Cardiac muscle cell (in vitro differentiated cells and primary cell): ENCODE measurements around the gene TRIOBP. TPM values are rescaled to one million over a fixed set of nuclear protein-coding genes. Genes with fewer than 3 reads are reported as not detected.

Source experiments
- DNase-seq, 2 donors: peaks; one replicate each; pipeline versions ENCODE4 v3.0.0 to v3.0.0-alpha.2; 2010 to 2017; ENCODE audit warnings: low read depth in 1 of 2, low spot score in 1 of 2
- H3K27ac ChIP-seq: fragments of 200-600 bp; sonication (generic); 2 replicates; pipeline ENCODE4 v1.5.1; 2016
- H3K27me3 ChIP-seq: fragments of 200-600 bp; sonication (generic); 2 replicates; pipeline ENCODE4 v1.6.0; 2016; ENCODE audit warnings: control low read depth
- H3K36me3 ChIP-seq: fragments of 200-600 bp; sonication (generic); 2 replicates; pipeline ENCODE4 v1.5.1; 2016; ENCODE audit warnings: control low read depth
- H3K4me1 ChIP-seq: fragments of 200-600 bp; sonication (generic); 2 replicates; pipeline ENCODE4 v1.8.1; 2017; ENCODE audit warnings: low read depth, mild to moderate bottlenecking, mixed run types
- H3K4me3 ChIP-seq: fragments of 200-600 bp; sonication (generic); 2 replicates; pipeline ENCODE4 v1.5.1; 2016; ENCODE audit warnings: mild to moderate bottlenecking
- H3K9me3 ChIP-seq: fragments of 200-600 bp; sonication (generic); 2 replicates; pipeline ENCODE4 v1.5.1; 2017; ENCODE audit warnings: low read depth, mild to moderate bottlenecking, control low read depth
- polyA plus RNA-seq: library from polyadenylated mRNA; unstranded; fragments of >200 nt; fragmentation: Nextera tagmentation; extraction: Ambion mirVana; gene quantifications from 2 replicates; pipeline ENCODE4 v1.2.1, GENCODE V29; 2016
- total RNA-seq: library from RNA; depleted of rRNA; stranded (reverse); fragments of >200 nt; gene quantifications from 2 replicates; pipeline ENCODE4 v1.2.3, GENCODE V29; 2016
- TF ChIP-seq, protein P1 (sequence below): IDR thresholded peaks from 2 replicates; pipeline ENCODE4 v1.5.1; 2012; ENCODE audit warnings: low read depth, mild to moderate bottlenecking, low read length

TRIOBP gene
- total and polyA plus RNA-seq, 2 experiments from 2014 or later: 150 to 202 TPM

DNA sequence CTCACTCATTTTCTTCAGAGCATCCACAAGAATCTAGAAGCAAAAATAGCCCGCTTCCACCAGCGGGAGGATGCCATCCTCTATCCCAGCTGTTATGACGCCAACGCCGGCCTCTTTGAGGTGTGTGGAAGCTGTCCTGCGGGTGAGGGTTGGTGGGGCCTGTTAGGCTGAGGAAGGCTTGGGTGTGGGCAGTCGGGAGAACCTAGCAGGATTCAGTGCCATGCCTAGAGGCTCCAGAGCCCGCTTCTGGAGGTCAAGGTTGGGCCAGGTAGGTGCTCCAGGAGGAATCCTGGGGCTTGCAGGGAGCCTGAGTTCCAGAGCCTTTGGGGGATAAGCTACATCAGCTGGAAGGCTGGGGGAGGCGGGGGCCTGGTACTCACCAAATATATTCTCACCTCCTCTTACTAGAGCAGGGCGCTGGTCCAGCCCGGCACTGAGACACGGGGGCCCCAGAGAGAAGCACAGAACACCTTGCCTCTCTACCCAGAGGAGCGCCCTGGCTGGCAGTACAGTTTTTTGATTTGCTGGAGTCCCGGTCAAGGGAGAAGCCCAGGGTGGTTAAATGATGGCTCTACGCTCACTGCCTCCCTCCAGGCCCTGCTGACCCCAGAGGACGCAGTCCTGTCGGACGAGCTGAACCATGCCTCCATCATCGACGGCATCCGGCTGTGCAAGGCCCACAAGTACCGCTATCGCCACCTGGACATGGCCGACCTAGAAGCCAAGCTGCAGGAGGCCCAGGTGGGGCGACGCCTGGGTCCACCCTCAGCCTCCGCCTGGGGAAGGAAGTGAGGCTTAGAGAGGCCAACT is 116.2 kb downstream of the TRIOBP start:
- no peak for DNase-seq

DNA sequence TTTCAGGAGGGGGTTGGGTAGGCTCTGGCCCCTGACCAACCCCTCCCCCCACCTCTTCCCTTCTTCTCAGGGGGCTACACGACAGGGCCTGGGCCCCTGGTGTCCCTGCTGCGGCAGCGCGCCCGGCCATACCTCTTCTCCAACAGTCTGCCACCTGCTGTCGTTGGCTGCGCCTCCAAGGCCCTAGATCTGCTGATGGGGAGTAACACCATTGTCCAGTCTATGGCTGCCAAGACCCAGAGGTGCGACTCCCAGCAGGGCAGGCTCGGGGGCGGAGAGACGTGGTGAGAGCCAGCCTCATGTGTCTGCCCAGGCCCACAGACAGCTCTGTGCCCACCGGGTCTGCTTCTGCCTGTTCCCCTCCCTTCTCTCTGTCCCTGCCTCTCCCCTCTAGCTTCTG is 118.7 kb downstream of the TRIOBP start:
- peaks cover 7% of the 10 kb centered on the region for H3K27me3 ChIP-seq
- H3K4me1 ChIP-seq: peaks cover 3% of the 10 kb centered on the region
- H3K4me3 ChIP-seq: no peak overlapping the region
- peaks cover 10% of the 10 kb centered on the region for H3K36me3 ChIP-seq
- H3K27ac ChIP-seq: no peak overlapping the region
- TF ChIP-seq, protein P1, sequence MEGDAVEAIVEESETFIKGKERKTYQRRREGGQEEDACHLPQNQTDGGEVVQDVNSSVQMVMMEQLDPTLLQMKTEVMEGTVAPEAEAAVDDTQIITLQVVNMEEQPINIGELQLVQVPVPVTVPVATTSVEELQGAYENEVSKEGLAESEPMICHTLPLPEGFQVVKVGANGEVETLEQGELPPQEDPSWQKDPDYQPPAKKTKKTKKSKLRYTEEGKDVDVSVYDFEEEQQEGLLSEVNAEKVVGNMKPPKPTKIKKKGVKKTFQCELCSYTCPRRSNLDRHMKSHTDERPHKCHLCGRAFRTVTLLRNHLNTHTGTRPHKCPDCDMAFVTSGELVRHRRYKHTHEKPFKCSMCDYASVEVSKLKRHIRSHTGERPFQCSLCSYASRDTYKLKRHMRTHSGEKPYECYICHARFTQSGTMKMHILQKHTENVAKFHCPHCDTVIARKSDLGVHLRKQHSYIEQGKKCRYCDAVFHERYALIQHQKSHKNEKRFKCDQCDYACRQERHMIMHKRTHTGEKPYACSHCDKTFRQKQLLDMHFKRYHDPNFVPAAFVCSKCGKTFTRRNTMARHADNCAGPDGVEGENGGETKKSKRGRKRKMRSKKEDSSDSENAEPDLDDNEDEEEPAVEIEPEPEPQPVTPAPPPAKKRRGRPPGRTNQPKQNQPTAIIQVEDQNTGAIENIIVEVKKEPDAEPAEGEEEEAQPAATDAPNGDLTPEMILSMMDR: no peak
- DNase-seq: no peak
- H3K9me3 ChIP-seq: no peaks in the 10 kb centered on the region

More for the DNA sequence above, 116.2 kb downstream of the TRIOBP start:
- no peaks in the 10 kb centered on the region for H3K9me3 ChIP-seq
- peaks cover 10% of the 10 kb centered on the region for H3K36me3 ChIP-seq
- no peaks in the 10 kb centered on the region for H3K27me3 ChIP-seq
- TF ChIP-seq, protein P1: no peak
- no peak overlapping the region for H3K4me3 ChIP-seq
- peaks cover 5% of the 10 kb centered on the region for H3K4me1 ChIP-seq
- no peak overlapping the region for H3K27ac ChIP-seq

DNA sequence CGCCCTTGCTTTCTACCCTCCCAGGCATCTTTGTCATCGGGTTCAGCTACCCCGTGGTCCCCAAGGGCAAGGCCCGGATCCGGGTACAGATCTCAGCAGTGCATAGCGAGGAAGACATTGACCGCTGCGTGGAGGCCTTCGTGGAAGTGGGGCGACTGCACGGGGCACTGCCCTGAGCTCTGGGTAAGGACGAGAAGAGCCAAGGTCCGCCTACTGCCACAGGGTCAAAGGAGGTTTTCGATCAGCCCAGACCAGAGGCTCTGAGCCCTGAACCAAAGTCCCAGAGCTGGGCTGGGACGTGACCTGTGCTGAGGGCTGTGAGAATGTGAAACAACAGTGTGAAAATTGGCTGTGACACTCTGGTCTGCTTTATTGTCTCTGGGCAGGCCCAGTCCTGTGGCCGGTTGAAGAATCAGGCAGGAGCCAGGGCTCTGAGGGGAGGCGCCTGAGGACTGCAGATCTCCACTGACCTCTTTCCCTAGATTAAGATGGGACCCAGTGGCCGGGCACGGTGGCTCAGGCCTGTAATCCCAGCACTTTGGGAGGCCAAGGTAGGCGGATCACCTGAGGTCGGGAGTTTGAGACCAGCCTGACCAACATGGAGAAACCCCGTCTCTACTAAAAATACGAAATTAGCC is 119.8 kb downstream of the TRIOBP start:
- Histone ChIP-seq H3K36me3 (peaks cover 10% of the 10 kb centered on the region), H3K4me1 (peaks cover 3% of the 10 kb centered on the region), H3K27me3 (peaks cover 7% of the 10 kb centered on the region), H3K27ac (no peak overlapping the region), H3K4me3 (no peak overlapping the region), H3K9me3 (no peaks in the 10 kb centered on the region)
- DNase-seq: no peak
- TF ChIP-seq, protein P1: no peak

DNA sequence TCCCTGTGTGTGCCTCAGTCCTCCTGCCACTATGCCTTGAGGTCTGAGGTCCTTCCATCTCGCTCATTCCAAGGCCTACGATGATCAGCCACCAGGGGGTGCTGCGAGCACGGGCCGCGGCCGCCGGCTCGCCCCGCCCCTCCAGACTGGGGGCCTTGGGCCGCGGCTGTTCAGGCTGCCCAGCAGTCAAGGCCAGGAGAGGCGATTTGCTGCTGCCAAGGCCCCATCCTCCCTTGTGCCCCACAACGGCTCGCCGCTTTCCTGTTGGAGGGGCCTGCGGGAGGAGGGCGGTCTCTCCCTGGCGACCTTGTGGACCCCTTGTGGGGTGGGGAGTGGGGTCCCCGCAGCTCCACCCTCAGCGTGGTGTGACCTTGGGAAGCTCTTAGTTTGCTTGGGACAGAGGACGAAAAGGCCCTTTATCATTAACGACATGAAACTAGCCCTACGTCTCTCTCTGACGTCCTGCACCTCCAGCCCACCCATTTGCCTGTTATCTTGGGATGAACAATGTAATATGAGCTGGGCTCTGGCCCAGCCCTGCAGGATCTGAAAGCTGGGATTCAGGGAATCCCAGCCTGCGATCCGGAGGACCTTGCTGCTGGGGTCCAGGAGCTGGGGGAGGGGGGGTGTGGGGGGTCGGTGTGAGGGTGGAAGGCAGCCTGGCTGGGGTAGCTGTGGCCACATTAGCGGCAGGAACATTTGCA is 121.0 kb downstream of the TRIOBP start:
- Histone ChIP-seq H3K36me3 (peaks cover 10% of the 10 kb centered on the region), H3K27me3 (peaks cover 16% of the 10 kb centered on the region), H3K4me3 (peak overlapping the region; percentile 10), H3K4me1 (peaks cover 3% of the 10 kb centered on the region), H3K9me3 (no peaks in the 10 kb centered on the region), H3K27ac (peak overlapping the region; percentile 86)
- TF ChIP-seq, protein P1: peak; percentile 92
- peak; percentile 88 to 92 for DNase-seq

DNA sequence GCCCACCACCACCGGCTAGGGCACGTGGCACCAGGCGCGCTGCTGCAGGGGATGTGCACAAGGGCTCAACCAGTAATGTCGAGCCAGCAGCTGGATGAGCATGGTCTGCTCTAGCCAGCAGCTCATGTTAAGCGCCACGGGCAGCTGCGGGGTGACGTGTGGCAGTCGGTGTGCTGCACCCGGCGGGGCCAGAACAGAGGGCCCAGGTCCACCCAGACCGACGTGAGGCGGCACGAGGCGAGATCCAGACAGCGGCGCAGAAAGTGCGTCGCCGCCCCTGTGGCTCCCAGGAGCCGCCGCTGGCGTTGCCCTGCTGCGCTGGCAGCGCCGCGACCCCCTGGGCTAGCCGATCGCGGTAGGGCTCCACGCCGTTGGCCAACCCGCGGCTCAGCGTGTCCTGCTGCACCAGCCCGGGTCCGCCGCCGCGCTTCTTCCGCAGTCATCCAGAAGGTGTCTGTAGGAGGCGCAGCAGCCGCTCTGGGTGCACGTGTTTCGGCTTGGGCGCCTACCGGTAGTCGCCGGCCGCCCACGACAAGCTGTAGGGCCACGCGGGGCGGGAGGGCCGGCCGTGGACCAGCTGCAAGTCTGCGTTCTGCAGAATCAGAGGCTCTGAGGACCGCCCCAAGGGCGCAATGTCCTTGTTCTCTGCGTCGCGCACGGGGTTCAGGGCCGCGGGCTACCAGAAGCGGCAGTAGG is 121.7 kb downstream of the TRIOBP start:
- Histone ChIP-seq H3K27ac (peak overlapping the region; percentile 86), H3K4me1 (peaks cover 3% of the 10 kb centered on the region), H3K4me3 (peak overlapping the region; percentile 10), H3K9me3 (no peaks in the 10 kb centered on the region), H3K36me3 (peaks cover 10% of the 10 kb centered on the region), H3K27me3 (peaks cover 23% of the 10 kb centered on the region)
- TF ChIP-seq, protein P1: peak; percentile 42
- peak; percentile 65 to 73 for DNase-seq
